ENCODE results near the gene SLC4A8.

The SLC4A8 gene

DNA sequence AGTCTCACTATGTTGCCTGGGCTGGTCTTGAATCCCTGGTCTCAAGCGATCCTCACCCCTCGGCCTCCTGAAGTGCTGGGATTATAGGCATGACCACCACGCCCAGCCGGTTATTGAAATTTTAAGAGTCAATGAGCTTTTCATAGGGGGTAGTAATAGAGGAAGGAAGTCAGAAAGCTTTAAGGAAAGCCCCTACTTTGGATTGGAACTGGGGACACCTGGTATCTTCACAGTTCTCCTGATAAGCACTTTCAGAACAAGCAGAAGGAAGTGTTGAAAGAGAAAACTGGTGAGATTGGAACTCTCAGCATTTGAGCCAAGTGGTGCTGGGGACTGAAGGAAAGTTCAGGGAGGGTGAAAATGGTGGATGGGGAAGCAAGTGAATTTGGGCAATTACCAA lies 5.1 kb downstream of the SLC4A8 start:
- no peak for ATAC-seq

DNA sequence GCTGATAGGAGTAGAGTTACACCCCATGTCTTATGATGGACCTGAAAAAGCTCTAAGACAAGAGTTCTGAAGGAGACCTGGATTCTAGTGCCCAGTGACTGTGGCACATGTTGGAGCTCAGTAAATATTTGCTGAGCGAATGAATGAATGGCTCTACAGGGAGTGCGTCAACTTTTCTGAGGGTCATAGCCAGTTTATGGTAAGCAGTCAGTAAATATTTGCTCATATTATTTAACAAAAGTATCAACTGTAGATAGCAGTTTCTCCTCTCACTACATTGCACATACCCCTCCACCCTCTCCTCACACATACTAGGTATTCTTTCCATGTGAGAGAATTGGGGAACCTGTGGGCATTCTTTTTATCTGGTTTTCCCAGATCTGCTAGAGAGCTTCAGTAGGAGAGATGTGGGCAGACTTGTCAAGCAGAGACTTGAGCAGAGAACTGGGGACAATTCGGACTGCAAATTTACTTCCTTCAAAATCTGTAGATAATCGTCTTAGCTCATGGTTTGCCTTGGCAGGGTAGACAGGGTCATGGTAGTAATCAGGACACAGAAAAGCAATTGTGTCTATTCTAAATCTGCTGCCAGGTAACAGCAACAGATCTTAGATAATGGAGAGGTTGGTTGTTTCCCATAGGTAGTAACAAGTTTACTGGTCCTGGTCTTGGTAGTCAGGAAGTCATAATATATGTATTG lies 5.7 kb downstream of the SLC4A8 start:
- TF ChIP-seq, protein P1, sequence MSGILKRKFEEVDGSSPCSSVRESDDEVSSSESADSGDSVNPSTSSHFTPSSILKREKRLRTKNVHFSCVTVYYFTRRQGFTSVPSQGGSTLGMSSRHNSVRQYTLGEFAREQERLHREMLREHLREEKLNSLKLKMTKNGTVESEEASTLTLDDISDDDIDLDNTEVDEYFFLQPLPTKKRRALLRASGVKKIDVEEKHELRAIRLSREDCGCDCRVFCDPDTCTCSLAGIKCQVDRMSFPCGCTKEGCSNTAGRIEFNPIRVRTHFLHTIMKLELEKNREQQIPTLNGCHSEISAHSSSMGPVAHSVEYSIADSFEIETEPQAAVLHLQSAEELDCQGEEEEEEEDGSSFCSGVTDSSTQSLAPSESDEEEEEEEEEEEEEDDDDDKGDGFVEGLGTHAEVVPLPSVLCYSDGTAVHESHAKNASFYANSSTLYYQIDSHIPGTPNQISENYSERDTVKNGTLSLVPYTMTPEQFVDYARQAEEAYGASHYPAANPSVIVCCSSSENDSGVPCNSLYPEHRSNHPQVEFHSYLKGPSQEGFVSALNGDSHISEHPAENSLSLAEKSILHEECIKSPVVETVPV (CRISPR knock-in tag; IDR thresholded peaks at IDR 0.05) = no peak
- TF ChIP-seq ZFP3 (CRISPR knock-in tag; IDR thresholded peaks at IDR 0.05) (no peak), ZFP30 (CRISPR knock-in tag; IDR thresholded peaks at IDR 0.05) (no peak), CSDC2 (CRISPR knock-in tag; IDR thresholded peaks at IDR 0.05) (no peak), RARB (CRISPR knock-in tag; IDR thresholded peaks at IDR 0.05) (no peak), ESRRG (CRISPR knock-in tag; IDR thresholded peaks at IDR 0.05) (no peak), SNAI2 (CRISPR knock-in tag; IDR thresholded peaks at IDR 0.05) (no peak), PPARA (CRISPR knock-in tag; IDR thresholded peaks at IDR 0.05; ENCODE audit: borderline replicate concordance) (no peak), TCF4 (CRISPR knock-in tag; IDR thresholded peaks at IDR 0.05; ENCODE audit: borderline replicate concordance) (no peak), GLIS3 (CRISPR knock-in tag; IDR thresholded peaks at IDR 0.05) (no peak), ZNF565 (CRISPR knock-in tag; conservative IDR thresholded peaks at IDR 0.05; ENCODE audit: low read depth) (no peak), ZNF8 (CRISPR knock-in tag; IDR thresholded peaks at IDR 0.05) (no peak)
- TF ChIP-seq, protein P2, sequence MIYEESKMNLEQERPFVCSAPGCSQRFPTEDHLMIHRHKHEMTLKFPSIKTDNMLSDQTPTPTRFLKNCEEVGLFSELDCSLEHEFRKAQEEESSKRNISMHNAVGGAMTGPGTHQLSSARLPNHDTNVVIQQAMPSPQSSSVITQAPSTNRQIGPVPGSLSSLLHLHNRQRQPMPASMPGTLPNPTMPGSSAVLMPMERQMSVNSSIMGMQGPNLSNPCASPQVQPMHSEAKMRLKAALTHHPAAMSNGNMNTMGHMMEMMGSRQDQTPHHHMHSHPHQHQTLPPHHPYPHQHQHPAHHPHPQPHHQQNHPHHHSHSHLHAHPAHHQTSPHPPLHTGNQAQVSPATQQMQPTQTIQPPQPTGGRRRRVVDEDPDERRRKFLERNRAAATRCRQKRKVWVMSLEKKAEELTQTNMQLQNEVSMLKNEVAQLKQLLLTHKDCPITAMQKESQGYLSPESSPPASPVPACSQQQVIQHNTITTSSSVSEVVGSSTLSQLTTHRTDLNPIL (CRISPR knock-in tag; IDR thresholded peaks at IDR 0.05; ENCODE audit: low read depth) = no peak
- TF ChIP-seq, protein P3, sequence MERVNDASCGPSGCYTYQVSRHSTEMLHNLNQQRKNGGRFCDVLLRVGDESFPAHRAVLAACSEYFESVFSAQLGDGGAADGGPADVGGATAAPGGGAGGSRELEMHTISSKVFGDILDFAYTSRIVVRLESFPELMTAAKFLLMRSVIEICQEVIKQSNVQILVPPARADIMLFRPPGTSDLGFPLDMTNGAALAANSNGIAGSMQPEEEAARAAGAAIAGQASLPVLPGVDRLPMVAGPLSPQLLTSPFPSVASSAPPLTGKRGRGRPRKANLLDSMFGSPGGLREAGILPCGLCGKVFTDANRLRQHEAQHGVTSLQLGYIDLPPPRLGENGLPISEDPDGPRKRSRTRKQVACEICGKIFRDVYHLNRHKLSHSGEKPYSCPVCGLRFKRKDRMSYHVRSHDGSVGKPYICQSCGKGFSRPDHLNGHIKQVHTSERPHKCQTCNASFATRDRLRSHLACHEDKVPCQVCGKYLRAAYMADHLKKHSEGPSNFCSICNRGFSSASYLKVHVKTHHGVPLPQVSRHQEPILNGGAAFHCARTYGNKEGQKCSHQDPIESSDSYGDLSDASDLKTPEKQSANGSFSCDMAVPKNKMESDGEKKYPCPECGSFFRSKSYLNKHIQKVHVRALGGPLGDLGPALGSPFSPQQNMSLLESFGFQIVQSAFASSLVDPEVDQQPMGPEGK (CRISPR knock-in tag; IDR thresholded peaks at IDR 0.05; ENCODE audit: borderline replicate concordance) = no peak
- TF ChIP-seq, protein P4, sequence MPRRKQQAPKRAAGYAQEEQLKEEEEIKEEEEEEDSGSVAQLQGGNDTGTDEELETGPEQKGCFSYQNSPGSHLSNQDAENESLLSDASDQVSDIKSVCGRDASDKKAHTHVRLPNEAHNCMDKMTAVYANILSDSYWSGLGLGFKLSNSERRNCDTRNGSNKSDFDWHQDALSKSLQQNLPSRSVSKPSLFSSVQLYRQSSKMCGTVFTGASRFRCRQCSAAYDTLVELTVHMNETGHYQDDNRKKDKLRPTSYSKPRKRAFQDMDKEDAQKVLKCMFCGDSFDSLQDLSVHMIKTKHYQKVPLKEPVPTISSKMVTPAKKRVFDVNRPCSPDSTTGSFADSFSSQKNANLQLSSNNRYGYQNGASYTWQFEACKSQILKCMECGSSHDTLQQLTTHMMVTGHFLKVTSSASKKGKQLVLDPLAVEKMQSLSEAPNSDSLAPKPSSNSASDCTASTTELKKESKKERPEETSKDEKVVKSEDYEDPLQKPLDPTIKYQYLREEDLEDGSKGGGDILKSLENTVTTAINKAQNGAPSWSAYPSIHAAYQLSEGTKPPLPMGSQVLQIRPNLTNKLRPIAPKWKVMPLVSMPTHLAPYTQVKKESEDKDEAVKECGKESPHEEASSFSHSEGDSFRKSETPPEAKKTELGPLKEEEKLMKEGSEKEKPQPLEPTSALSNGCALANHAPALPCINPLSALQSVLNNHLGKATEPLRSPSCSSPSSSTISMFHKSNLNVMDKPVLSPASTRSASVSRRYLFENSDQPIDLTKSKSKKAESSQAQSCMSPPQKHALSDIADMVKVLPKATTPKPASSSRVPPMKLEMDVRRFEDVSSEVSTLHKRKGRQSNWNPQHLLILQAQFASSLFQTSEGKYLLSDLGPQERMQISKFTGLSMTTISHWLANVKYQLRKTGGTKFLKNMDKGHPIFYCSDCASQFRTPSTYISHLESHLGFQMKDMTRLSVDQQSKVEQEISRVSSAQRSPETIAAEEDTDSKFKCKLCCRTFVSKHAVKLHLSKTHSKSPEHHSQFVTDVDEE (CRISPR knock-in tag; IDR thresholded peaks at IDR 0.05) = no peak
- ATAC-seq = no peak

More for the DNA sequence above, 5.1 kb downstream of the SLC4A8 start:
- no peak for TF ChIP-seq ESRRG (CRISPR knock-in tag; IDR thresholded peaks at IDR 0.05)
- no peak for TF ChIP-seq ZFP3 (CRISPR knock-in tag; IDR thresholded peaks at IDR 0.05)
- TF ChIP-seq ZC3H10 (CRISPR knock-in tag; IDR thresholded peaks at IDR 0.05) = no peak
- no peak for TF ChIP-seq TCF4 (CRISPR knock-in tag; IDR thresholded peaks at IDR 0.05; ENCODE audit: borderline replicate concordance)
- TF ChIP-seq, protein P1 (CRISPR knock-in tag; IDR thresholded peaks at IDR 0.05) = no peak
- TF ChIP-seq, protein P4 (CRISPR knock-in tag; IDR thresholded peaks at IDR 0.05) = no peak
- no peak for TF ChIP-seq ARNTL (CRISPR knock-in tag; IDR thresholded peaks at IDR 0.05; ENCODE audit: borderline replicate concordance, low read depth)
